BLaER1 (cell line): ENCODE results near the gene KIF18A.
A peak's percentile ranks its signal among the peaks of the same experiment; 100 is the strongest.
"Not testable (repeated sequence)": the region's sequence is repeated elsewhere in the genome, so short reads cannot be mapped to it uniquely, and the experiment has no call there.

Experiments
- H3K27ac ChIP-seq: shearing (Covaris generic); formaldehyde crosslinking; 2 replicates; pipeline ENCODE4 v1.8.1; 2022
- H3K27me3 ChIP-seq: shearing (Covaris generic); formaldehyde crosslinking; 2 replicates; pipeline ENCODE4 v1.8.1; 2022
- H3K36me3 ChIP-seq: shearing (Covaris generic); formaldehyde crosslinking; 2 replicates; pipeline ENCODE4 v1.8.1; 2022
- H3K4me1 ChIP-seq: shearing (Covaris generic); formaldehyde crosslinking; 2 replicates; pipeline ENCODE4 v1.8.1; 2022
- H3K4me2 ChIP-seq: shearing (Covaris generic); formaldehyde crosslinking; 2 replicates; pipeline ENCODE4 v1.8.1; 2022
- H3K4me3 ChIP-seq: shearing (Covaris generic); formaldehyde crosslinking; 2 replicates; pipeline ENCODE4 v1.8.1; 2022
- H3K9ac ChIP-seq: shearing (Covaris generic); formaldehyde crosslinking; 2 replicates; pipeline ENCODE4 v1.8.1; 2022
- H3K9me3 ChIP-seq: shearing (Covaris generic); formaldehyde crosslinking; 2 replicates; pipeline ENCODE4 v1.8.1; 2022
- H4K20me1 ChIP-seq: shearing (Covaris generic); formaldehyde crosslinking; 2 replicates; pipeline ENCODE4 v1.8.1; 2022
- Cebpa-rat ChIP-seq: shearing (Covaris generic); IDR thresholded peaks from 2 replicates; pipeline ENCODE4 v1.8.1; 2022

The KIF18A gene

GRCh38 chr11:28137366-28137765 lies 29.4 kb upstream of the KIF18A start:
- Histone ChIP-seq H3K4me2 (no peak overlapping the region), H3K9me3 (peaks cover 80% of the 10 kb centered on the region), H3K4me1 (no peaks in the 10 kb centered on the region), H3K27me3 (no peaks in the 10 kb centered on the region), H3K9ac (no peak overlapping the region), H4K20me1 (no peaks in the 10 kb centered on the region), H3K36me3 (peaks cover 42% of the 10 kb centered on the region), H3K27ac (no peak overlapping the region), H3K4me3 (no peak overlapping the region)
- no peak for TF ChIP-seq Cebpa-rat

GRCh38 chr11:28136157-28136556 lies 28.2 kb upstream of the KIF18A start:
- not testable (repeated sequence) for H3K4me3 ChIP-seq, H3K27me3 ChIP-seq, H4K20me1 ChIP-seq, H3K4me1 ChIP-seq, H3K4me2 ChIP-seq, H3K27ac ChIP-seq, H3K9ac ChIP-seq
- Histone ChIP-seq H3K9me3 (peaks cover 80% of the 10 kb centered on the region), H3K36me3 (peaks cover 42% of the 10 kb centered on the region)

GRCh38 chr11:28133146-28133545 lies 25.2 kb upstream of the KIF18A start:
- Histone ChIP-seq H3K9me3 (peaks cover 50% of the 10 kb centered on the region), H3K4me2 (no peak overlapping the region), H3K27me3 (no peaks in the 10 kb centered on the region), H4K20me1 (no peaks in the 10 kb centered on the region), H3K27ac (no peak overlapping the region), H3K4me1 (no peaks in the 10 kb centered on the region), H3K9ac (no peak overlapping the region), H3K36me3 (peaks cover 30% of the 10 kb centered on the region), H3K4me3 (no peak overlapping the region)
- TF ChIP-seq Cebpa-rat, result no peak

GRCh38 chr11:28132548-28132947 lies 24.6 kb upstream of the KIF18A start:
- Histone ChIP-seq H3K9ac (no peak overlapping the region), H3K4me3 (no peak overlapping the region), H3K4me1 (no peaks in the 10 kb centered on the region), H3K9me3 (peaks cover 44% of the 10 kb centered on the region), H3K4me2 (no peak overlapping the region), H3K36me3 (peaks cover 30% of the 10 kb centered on the region), H3K27me3 (no peaks in the 10 kb centered on the region), H4K20me1 (no peaks in the 10 kb centered on the region), H3K27ac (no peak overlapping the region)
- no peak for TF ChIP-seq Cebpa-rat

- H3K36me3 ChIP-seq, result no peaks in the 10 kb centered on the region
- no peak overlapping the region for H3K4me2 ChIP-seq
- no peaks in the 10 kb centered on the region for H3K27me3 ChIP-seq
- H3K4me3 ChIP-seq, result no peak overlapping the region
- H3K4me1 ChIP-seq, result no peaks in the 10 kb centered on the region
- TF ChIP-seq Cebpa-rat, result no peak
- no peaks in the 10 kb centered on the region for H3K9me3 ChIP-seq
- H4K20me1 ChIP-seq, result no peaks in the 10 kb centered on the region
- no peak overlapping the region for H3K9ac ChIP-seq
- no peak overlapping the region for H3K27ac ChIP-seq
These were observed 15.2 kb upstream of the KIF18A start for GRCh38 chr11:28123151-28123581.

GRCh38 chr11:28117712-28118111 lies 9.8 kb upstream of the KIF18A start:
- H3K27me3 ChIP-seq, result no peaks in the 10 kb centered on the region
- H3K27ac ChIP-seq, result no peak overlapping the region
- H3K9ac ChIP-seq, result no peak overlapping the region
- no peak overlapping the region for H3K4me2 ChIP-seq
- H3K4me3 ChIP-seq, result no peak overlapping the region
- H3K4me1 ChIP-seq, result no peaks in the 10 kb centered on the region
- no peaks in the 10 kb centered on the region for H3K9me3 ChIP-seq
- peaks cover 17% of the 10 kb centered on the region for H3K36me3 ChIP-seq
- no peak for TF ChIP-seq Cebpa-rat
- H4K20me1 ChIP-seq, result no peaks in the 10 kb centered on the region

GRCh38 chr11:28114731-28115130 lies 6.8 kb upstream of the KIF18A start:
- H4K20me1 ChIP-seq, result no peaks in the 10 kb centered on the region
- H3K9me3 ChIP-seq, result no peaks in the 10 kb centered on the region
- TF ChIP-seq Cebpa-rat, result no peak
- H3K9ac ChIP-seq, result no peak overlapping the region
- H3K36me3 ChIP-seq, result peaks cover 17% of the 10 kb centered on the region
- H3K4me2 ChIP-seq, result no peak overlapping the region
- H3K27ac ChIP-seq, result no peak overlapping the region
- H3K27me3 ChIP-seq, result no peaks in the 10 kb centered on the region
- no peak overlapping the region for H3K4me3 ChIP-seq
- peaks cover 15% of the 10 kb centered on the region for H3K4me1 ChIP-seq

- no peaks in the 10 kb centered on the region for H3K9me3 ChIP-seq
- no peaks in the 10 kb centered on the region for H3K27me3 ChIP-seq
- H3K4me2 ChIP-seq, result no peak overlapping the region
- H3K27ac ChIP-seq, result no peak overlapping the region
- no peak overlapping the region for H3K9ac ChIP-seq
- H3K36me3 ChIP-seq, result peaks cover 17% of the 10 kb centered on the region
- no peak overlapping the region for H3K4me3 ChIP-seq
- peaks cover 21% of the 10 kb centered on the region for H3K4me1 ChIP-seq
- TF ChIP-seq Cebpa-rat, result no peak
- H4K20me1 ChIP-seq, result no peaks in the 10 kb centered on the region
These were observed 6.2 kb upstream of the KIF18A start for GRCh38 chr11:28114116-28114515.

GRCh38 chr11:28110821-28111200 lies 2.9 kb upstream of the KIF18A start:
- H3K27ac ChIP-seq, result peak overlapping the region; percentile 80

GRCh38 chr11:28110108-28110820 lies 2.3 kb upstream of the KIF18A start:
- no peaks in the 10 kb centered on the region for H3K9me3 ChIP-seq
- peak overlapping the region; percentile 80 for H3K27ac ChIP-seq
- no peak for TF ChIP-seq Cebpa-rat
- H3K4me3 ChIP-seq, result peak overlapping the region; percentile 76
- H3K4me2 ChIP-seq, result peak overlapping the region; percentile 74
- no peaks in the 10 kb centered on the region for H3K27me3 ChIP-seq
- no peaks in the 10 kb centered on the region for H4K20me1 ChIP-seq
- H3K9ac ChIP-seq, result peak overlapping the region; percentile 87
- H3K4me1 ChIP-seq, result peaks cover 47% of the 10 kb centered on the region
- H3K36me3 ChIP-seq, result peaks cover 15% of the 10 kb centered on the region

More at GRCh38 chr11:28110821-28111200, 2.9 kb upstream of the KIF18A start:
- Histone ChIP-seq H3K4me2 (peak overlapping the region; percentile 74), H3K4me3 (peak overlapping the region; percentile 76), H3K9me3 (no peaks in the 10 kb centered on the region), H3K9ac (peak overlapping the region; percentile 87), H4K20me1 (no peaks in the 10 kb centered on the region), H3K36me3 (peaks cover 17% of the 10 kb centered on the region), H3K4me1 (peaks cover 42% of the 10 kb centered on the region), H3K27me3 (no peaks in the 10 kb centered on the region)
- TF ChIP-seq Cebpa-rat, result no peak
